Left renal pelvis (tissue), 4 donors: Measurements from ENCODE around the gene FASTKD1. TPM values are rescaled to one million over a fixed set of nuclear protein-coding genes. Genes with fewer than 3 reads are reported as not detected.
"Not testable (repeated sequence)": the region's sequence is repeated elsewhere in the genome, so short reads cannot be mapped to it uniquely, and the experiment has no call there.

Experiments
- DNase-seq, 4 donors: peaks; one replicate each; pipeline ENCODE4 v3.0.0-alpha.2; 2013; ENCODE audit warnings: low read depth in 4 of 4, low spot score in 3 of 4
- polyA plus RNA-seq, 4 donors: library from polyadenylated mRNA; unstranded; fragments of 120-200 nt; gene quantifications; one replicate each; pipeline ENCODE4 v1.2.1, GENCODE V29; 2013; ENCODE audit not compliant: insufficient read length in 4 of 4

Gene FASTKD1
- polyA plus RNA-seq, 4 donors, result 12.1 to 47.7 (median 35.8) TPM

DNA sequence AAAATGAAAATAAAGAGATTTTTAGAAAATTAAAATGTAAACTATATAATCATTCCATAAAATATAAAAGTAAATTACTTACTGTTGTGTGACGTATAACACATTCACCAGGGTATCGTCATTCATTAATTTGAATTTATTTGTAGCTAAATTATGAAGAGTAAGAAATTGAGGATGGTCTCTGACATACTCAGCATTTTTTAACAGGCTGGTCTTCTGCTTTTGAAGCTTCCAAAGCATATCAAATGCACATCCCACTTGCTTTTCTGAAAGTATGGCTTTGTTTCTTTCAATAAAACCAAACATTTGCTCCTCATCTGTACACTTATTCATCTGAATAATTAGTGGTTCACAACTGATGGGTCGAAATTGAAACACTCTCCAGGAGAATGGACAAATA is 2.1 kb downstream of the FASTKD1 start:
- no peak for DNase-seq

DNA sequence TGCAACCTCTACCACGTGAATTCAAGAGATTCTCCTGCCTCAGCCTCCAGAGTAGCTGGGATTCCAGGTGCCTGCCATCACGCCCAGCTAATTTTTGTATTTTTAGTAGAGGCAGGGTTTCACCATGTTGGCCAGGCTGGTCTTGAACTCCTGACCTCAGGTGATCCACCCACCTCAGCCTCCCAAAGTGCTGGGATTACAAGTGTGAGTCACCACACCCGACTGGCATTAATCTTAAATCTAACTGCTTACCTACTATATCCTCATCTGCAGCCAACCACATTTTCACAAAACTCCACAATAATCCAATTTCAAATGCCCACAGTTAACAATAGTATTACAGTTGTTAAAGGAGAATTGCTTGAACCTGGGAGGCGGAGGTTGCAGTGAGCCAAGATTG is 2.9 kb downstream of the FASTKD1 start:
- DNase-seq, result not testable (repeated sequence)

DNA sequence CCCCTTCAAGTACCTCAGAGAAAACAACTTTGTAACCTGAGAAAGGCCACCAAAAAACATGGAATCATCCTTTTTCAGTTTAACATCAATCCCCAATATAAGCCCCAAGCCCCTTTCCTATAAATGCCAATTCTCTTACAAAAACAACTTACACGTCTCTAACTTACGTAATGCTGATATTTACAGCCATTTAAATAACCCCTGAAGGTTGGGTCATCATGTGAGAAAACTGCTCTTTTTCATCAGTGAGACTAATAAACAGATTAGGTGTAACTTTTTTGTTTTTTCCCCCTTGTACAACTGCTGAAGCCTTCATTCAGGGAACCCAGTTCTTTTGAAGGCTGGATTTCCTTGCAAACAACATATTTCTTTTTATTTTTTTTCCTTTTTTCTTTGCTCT is 3.7 kb downstream of the FASTKD1 start:
- no peak for DNase-seq

DNA sequence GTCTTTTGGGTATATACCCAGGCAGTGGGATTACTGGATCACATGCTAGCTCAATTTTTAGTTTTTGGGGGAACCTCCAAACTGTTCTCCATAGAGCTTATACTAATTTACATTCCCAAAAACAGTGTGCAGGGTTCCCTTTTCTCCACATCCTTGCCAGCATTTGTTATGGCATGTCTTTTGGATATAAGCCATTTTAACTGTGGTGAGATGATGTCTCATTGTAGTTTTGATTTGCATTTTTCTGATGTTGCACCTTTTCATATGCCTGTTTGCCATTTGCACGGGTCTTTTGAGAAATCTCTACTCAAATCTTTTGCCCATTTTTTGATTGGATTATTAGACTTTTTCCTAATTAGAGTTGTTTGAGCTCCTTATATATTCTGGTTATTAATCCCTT is 8.0 kb downstream of the FASTKD1 start:
- DNase-seq, result no peak

DNA sequence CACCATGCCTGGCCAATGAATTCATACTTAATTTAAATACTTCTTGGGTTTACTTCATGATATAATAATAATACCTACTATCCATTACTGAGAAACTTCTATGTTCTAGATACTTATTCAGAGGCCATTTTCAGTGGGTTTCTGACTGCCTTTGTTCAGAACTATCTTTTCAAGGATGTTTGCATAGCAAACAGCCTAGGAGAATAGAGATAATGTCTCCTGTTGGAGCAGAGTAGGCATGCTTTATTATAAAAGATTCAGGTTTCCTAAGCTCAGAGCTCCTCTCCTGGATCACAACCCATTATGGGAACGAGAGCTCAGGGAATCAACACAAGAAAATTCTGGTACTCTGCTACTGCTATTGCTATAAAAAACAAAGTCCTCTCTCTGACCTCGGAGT is 11.1 kb downstream of the FASTKD1 start:
- DNase-seq, result no peak

DNA sequence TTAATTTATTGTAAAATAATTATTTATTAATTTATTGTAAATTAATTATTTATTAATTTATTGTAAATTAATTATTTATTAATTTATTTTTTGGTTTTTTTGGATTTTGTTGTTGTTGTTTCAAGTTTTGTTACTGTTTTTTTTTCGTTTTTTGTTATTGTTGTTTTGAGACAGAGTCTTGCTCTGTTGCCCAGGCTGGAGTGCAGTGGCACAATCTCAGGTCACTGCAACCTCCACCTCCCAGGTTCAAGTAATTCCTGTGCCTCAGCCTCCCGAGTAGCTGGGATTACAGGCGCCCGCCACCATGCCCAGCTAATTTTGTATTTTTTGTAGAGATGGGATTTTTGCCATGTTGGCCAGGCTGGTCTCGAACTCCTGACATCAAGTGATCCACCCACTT is 11.6 kb downstream of the FASTKD1 start:
- DNase-seq, result not testable (repeated sequence)

DNA sequence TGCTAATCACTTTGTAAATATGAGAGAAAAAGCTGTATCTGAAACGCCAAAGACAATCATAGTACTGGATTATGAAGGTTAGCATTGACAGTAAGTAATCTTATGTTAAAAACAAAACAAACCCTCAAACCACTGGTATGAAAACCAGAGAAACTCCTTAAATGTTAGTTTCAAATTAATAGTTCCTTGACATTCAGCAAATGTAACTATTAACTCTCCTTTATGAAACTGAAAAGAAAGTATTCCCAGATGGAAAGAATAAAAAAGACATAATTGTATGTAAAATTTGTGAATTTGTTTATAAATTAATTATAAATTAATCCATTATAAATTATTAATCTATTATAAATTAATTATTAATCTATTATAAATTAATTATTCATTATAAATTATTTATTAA is 12.3 kb downstream of the FASTKD1 start:
- DNase-seq, result no peak

DNA sequence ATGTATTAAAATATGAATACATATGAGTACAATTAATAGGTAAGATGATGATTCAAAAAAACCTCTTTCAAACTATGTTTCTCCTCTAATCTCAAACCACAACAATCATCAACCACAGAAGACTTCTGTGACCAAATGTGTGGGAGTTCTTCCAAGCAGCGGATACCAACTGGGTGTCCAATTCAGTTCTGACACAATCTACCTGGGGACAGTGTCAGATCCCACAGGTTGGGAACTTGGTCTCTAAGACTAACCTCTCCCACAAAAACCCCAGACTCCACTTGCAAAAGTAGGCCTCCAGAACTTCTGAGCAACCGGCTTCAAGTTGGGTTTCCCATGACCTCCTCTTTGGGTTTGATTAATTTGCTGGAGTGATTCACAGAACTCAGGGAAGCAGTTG is 26.9 kb downstream of the FASTKD1 start:
- DNase-seq, result no peak

GRCh38 chr2:169542433-169542832 is 31.2 kb downstream of the FASTKD1 start:
- DNase-seq, result no peak

DNA sequence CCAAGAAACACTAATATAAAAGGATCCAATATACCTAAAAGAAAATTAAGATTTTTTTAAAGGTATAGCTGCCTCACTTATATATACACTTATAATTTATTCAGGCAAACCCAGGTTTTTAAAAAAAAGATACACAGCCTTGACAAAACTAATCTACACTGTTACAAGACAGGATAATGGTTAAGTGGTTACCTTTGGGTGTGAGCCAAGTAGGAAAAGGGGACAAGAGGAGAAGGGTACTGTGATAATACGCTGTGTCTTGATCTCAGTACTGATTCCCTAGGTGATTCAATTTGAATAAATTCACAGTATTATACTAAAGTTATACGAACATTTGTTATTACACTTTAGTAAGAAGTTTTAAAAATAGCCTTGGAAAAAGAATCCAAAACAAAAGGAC is 33.5 kb downstream of the FASTKD1 start:
- no peak for DNase-seq

DNA sequence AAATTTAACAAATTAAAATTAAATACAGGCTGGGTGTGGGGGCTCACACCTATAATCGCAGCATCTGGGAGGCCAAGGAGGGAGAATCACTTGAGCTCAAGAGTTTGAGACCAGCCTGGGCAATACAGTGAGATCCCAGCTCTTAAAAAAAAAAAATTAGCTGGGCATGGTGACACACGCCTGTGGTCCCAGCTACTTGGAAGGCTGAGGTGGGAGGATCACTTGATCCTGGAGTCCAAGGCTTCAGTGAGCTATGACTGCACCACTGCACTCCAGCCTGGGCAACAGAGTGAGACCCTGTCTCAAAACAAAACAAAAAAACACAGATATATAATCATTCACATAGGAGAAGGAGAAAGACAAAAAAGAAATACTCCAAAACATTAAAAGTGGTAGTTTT is 34.2 kb downstream of the FASTKD1 start:
- not testable (repeated sequence) for DNase-seq

DNA sequence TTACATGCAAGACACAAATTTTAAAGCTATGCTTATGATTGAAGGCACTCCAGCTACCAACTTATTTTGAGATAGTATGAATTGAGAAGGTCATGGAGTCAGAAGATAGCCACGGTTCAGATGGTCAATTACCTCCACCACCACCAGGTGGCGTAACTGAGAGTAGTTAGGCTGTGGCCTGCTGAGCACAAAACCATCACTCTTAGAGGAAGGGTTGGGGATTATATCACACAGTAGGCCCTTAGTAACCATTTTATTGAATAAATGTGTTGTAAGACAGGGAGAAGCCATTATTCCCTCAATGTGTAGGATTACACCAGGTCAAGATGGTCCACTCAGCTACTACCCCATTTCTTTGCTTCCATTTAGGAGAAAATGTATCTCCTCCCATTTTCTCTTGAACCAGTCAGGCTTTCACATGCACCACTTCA is 45.4 kb downstream of the FASTKD1 start:
- DNase-seq, result peak in 1 of 4 donors; percentile 18

- DNase-seq, result no peak
These were observed 47.2 kb downstream of the FASTKD1 start for GRCh38 chr2:169526451-169526850.

- no peak for DNase-seq
These were observed 48.2 kb downstream of the FASTKD1 start for GRCh38 chr2:169525434-169525833.

DNA sequence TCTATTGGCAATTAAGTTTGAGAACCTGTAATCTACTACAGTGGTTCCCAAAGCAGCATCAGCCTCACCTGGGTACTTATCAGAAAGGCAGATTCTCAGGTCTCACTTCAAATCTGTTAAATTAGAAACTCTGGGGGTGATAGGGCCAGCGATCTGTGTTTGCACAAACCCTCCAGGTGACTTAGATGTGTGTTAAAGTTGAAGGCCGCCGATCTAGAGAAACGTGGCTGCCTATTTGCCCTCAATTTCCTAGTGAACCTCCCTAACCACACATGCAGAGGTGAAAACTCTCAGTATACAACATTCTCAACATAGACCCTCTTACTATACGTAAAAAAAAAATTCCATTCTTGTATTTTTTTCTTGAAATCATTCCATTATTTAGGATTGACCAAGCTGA is 50.0 kb downstream of the FASTKD1 start:
- no peak for DNase-seq

GRCh38 chr2:169520896-169521295 is 52.8 kb downstream of the FASTKD1 start:
- DNase-seq, result no peak

DNA sequence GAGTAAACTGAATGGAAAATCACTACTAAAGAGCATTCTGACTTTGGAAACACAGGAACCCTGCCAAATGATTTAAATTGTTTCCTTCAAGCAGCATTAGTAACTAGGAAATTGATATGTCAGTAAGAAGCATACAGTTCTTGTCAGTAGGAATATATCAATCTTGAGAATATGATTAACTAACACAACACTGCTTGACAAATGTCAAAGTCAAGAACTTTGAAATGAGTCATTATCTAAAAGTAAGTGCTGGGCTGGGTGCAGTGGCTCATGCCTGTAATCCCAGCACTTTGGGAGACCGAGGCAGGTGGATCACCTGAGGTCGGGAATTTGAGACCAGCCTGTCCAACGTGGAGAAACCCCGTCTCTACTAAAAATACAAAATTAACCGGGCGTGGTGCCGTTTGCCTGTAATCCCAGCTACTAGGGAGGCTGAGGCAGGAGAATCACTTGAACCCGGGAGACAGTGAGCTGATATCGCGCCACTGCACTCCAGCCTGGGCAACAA is 57.1 kb downstream of the FASTKD1 start:
- DNase-seq, result not testable (repeated sequence)

DNA sequence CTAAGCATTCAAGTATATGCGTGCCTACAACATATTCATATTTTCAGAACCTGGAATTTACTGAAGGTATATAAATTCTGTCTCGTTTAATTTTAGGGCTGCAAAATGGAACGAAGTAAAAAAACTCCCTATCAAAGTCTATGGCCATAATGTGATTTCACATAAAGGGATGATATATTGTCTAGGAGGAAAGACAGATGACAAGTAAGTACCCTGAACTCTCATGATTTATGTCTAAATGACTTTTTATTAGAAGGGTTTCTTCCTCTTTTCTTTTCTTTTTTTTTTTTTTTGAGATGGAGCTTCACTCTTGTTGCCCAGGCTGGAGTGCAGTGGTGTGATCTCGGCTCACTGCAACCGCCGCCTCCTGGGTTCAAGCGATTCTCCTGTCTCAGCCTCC is 58.9 kb downstream of the FASTKD1 start:
- not testable (repeated sequence) for DNase-seq

DNA sequence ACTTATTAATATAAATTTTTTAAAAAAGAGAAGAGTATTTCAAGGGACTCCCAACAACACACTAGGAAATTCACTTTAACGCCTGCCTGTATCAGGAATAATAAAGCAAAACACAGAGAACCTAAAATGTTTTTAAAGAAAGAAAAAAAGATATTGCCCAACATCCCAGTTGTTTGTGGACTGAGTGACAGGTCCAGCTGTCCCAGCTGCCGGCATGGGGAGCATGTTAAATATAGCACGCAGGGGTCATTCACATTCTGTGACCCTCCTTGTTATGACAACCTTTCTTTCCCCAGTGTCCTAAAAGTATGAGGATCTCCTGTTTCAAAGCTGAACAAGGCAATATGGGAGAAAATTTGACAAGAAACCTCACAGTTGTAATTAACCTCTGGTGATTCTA is 59.7 kb downstream of the FASTKD1 start:
- no peak for DNase-seq

- DNase-seq, result no peak
These were observed 60.6 kb downstream of the FASTKD1 start for GRCh38 chr2:169513094-169513493.

DNA sequence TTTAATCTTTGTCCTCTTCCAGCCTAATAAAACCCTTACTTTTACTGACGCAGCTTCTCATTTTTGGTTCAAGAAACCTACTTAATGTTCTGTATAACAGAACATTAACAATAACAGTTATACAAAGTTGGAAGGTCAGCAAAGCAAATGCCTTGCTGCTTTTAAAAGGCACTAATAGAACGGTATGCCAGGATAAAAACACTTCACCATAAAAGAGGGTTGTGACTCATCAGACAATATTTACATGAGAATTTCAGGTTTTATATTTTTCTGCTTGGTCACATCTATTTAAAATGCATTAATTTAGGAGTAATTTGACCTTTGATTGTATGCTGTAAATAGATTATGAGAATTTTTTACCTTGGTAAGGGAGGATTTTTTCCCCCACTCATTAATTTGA is 61.1 kb downstream of the FASTKD1 start:
- DNase-seq, result no peak

DNA sequence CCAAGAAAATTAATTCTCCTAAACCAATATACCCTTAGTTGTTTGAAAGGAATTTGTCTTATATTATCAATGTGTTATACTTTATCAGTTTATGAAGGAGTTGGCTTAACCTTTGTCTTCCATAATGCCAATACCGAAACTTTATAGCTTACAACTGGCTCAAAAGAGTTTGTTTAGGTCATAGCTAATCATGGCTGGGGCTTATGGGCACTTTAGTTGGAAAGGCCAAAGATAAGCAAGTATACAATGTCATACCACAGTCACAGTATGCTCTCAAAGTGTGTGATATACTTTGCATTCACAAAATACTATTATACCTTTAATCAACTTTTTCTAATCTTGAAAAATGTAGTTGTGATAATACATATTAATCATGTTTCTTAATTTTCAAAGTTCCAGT is 61.8 kb downstream of the FASTKD1 start:
- no peak for DNase-seq

DNA sequence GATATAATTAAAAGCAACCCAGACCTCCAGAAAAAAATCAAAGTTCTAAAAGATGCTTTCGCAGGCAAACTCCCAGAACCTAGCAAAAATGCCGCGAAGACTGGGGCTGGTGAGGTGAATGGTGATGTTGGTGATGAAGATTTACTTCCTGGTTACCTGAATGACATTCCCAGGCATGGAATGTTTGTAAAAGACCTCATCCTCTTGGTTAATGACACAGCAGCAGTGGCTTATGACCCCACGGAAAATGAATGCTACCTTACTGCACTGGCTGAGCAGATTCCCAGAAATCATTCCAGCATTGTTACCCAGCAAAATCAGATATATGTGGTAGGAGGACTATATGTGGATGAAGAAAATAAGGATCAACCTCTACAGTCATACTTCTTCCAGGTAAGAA is 63.2 kb downstream of the FASTKD1 start:
- no peak for DNase-seq
